ENCODE data around the gene DDX24. TPM values are rescaled to one million over a fixed set of nuclear protein-coding genes. Genes with fewer than 3 reads are reported as not detected.

The DDX24 gene
- polyA plus RNA-seq, 3 donors: 51.2 to 68.0 (median 53.8) TPM

DNA sequence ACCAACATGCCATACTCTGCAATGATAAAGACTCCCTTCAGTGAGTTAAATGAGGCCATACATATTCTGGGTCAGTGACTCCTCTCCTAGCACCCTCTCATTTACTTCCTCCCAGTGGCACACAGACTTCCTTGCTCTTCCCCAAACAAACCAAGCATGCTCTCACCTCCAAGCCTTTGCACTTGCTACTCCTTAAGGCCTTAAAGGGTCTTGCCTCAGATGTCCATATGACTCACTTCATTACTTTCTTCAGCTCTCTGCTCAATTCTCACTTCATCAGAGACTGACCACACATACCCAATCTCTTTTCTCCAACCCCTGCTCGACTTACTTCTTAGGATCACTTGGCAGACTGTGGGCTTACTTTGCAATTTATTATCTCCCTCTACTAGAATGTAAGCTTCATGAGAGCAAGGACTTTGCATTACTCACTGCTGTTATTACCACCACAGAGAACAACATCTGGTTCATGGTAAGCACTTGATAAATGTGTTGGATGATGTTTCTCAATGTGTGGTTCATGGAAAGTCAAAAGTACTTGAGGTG lies 22.8 kb downstream of the DDX24 start:
- no peak overlapping the region for H3K9ac ChIP-seq (ENCODE audit: insufficient read depth, low read length, poor library complexity, severe bottlenecking)
- no peak overlapping the region for H3K27ac ChIP-seq (ENCODE audit: low read depth in 1 of 2, low read length in 2 of 2)
- no peaks in the 10 kb centered on the region for H3K9me3 Mint-ChIP-seq
- no peaks in the 10 kb centered on the region for H3K9me3 ChIP-seq (replicated peaks in 1 of 2; ENCODE audit: control insufficient read depth in 1 of 2, insufficient read depth in 1 of 2, low read length in 2 of 2)
- peaks cover 0 to 2% (median 1%) of the 10 kb centered on the region in 3 donors for H3K27me3 Mint-ChIP-seq (ENCODE audit: low read depth in 3 of 3)
- 100% methylated on average over 1 of the region's 1 CpG for WGBS (ENCODE audit: insufficient coverage)
- H3K4me2 ChIP-seq (replicated peaks; ENCODE audit: extremely low read depth, low read length, poor library complexity, severe bottlenecking): no peak overlapping the region
- no peaks in the 10 kb centered on the region for H3K27me3 ChIP-seq (ENCODE audit: control insufficient read depth in 2 of 2, insufficient read depth in 2 of 2, low read length in 2 of 2)
- H3K4me3 ChIP-seq (replicated peaks in 1 of 3; ENCODE audit: low read depth in 2 of 3, low read length in 3 of 3): no peak overlapping the region
- peaks cover 87 to 94% of the 10 kb centered on the region in 2 donors for H3K36me3 Mint-ChIP-seq
- peaks cover 90 to 94% of the 10 kb centered on the region in 2 donors for H3K36me3 ChIP-seq (replicated peaks in 1 of 2; ENCODE audit: control insufficient read depth in 1 of 2, insufficient read depth in 2 of 2, low read length in 2 of 2)
- H3K27ac Mint-ChIP-seq: peak overlapping the region in 2 of 7 donors; percentile 66 to 73
- H3K79me2 ChIP-seq (ENCODE audit: insufficient read depth, low read length): peaks cover 10% of the 10 kb centered on the region
- no peaks in the 10 kb centered on the region for H3K4me1 ChIP-seq (ENCODE audit: control insufficient read depth in 1 of 2, insufficient read depth in 2 of 2, low read length in 2 of 2)
- peaks cover 10% of the 10 kb centered on the region for H3K4me1 Mint-ChIP-seq
- intact Hi-C loops (cut with micrococcal nuclease): no loop called here
- no peak overlapping the region for H2AFZ ChIP-seq (ENCODE audit: insufficient read depth, low read depth, low read length, poor library complexity, severe bottlenecking)
- no peak overlapping the region for H3K4me3 Mint-ChIP-seq
- H4K20me1 ChIP-seq (ENCODE audit: insufficient read depth, low read length): peaks cover 28% of the 10 kb centered on the region
- no peak for DNase-seq
- TF ChIP-seq, protein P1, sequence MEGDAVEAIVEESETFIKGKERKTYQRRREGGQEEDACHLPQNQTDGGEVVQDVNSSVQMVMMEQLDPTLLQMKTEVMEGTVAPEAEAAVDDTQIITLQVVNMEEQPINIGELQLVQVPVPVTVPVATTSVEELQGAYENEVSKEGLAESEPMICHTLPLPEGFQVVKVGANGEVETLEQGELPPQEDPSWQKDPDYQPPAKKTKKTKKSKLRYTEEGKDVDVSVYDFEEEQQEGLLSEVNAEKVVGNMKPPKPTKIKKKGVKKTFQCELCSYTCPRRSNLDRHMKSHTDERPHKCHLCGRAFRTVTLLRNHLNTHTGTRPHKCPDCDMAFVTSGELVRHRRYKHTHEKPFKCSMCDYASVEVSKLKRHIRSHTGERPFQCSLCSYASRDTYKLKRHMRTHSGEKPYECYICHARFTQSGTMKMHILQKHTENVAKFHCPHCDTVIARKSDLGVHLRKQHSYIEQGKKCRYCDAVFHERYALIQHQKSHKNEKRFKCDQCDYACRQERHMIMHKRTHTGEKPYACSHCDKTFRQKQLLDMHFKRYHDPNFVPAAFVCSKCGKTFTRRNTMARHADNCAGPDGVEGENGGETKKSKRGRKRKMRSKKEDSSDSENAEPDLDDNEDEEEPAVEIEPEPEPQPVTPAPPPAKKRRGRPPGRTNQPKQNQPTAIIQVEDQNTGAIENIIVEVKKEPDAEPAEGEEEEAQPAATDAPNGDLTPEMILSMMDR (IDR thresholded peaks at IDR 0.05): no peak

- no peak overlapping the region for H3K4me3 Mint-ChIP-seq
- peaks cover 3% of the 10 kb centered on the region for H3K4me1 Mint-ChIP-seq
Observed at GRCh38 chr14:94056579-94057308, 24.3 kb downstream of the DDX24 start.

More at GRCh38 chr14:94056579-94057308, 24.3 kb downstream of the DDX24 start:
- Mint-ChIP-seq H3K9me3 (no peaks in the 10 kb centered on the region), H3K27ac (peak overlapping the region in 3 of 7 donors; percentile 2 to 59 (median 41)), H3K27me3 (ENCODE audit: low read depth in 3 of 3) (peaks cover 0 to 2% (median 0%) of the 10 kb centered on the region in 3 donors), H3K36me3 (peaks cover 89 to 95% of the 10 kb centered on the region in 2 donors)
- Histone ChIP-seq H3K36me3 (replicated peaks in 1 of 2; ENCODE audit: control insufficient read depth in 1 of 2, insufficient read depth in 2 of 2, low read length in 2 of 2) (peaks cover 92 to 96% of the 10 kb centered on the region in 2 donors), H3K9me3 (replicated peaks in 1 of 2; ENCODE audit: control insufficient read depth in 1 of 2, insufficient read depth in 1 of 2, low read length in 2 of 2) (no peaks in the 10 kb centered on the region), H3K79me2 (ENCODE audit: insufficient read depth, low read length) (no peaks in the 10 kb centered on the region), H3K4me3 (replicated peaks in 1 of 3; ENCODE audit: low read depth in 2 of 3, low read length in 3 of 3) (no peak overlapping the region), H3K9ac (ENCODE audit: insufficient read depth, low read length, poor library complexity, severe bottlenecking) (no peak overlapping the region), H3K27ac (ENCODE audit: low read depth in 1 of 2, low read length in 2 of 2) (no peak overlapping the region), H3K4me2 (replicated peaks; ENCODE audit: extremely low read depth, low read length, poor library complexity, severe bottlenecking) (no peak overlapping the region), H2AFZ (ENCODE audit: insufficient read depth, low read depth, low read length, poor library complexity, severe bottlenecking) (no peak overlapping the region), H3K27me3 (ENCODE audit: control insufficient read depth in 2 of 2, insufficient read depth in 2 of 2, low read length in 2 of 2) (no peaks in the 10 kb centered on the region), H3K4me1 (ENCODE audit: control insufficient read depth in 1 of 2, insufficient read depth in 2 of 2, low read length in 2 of 2) (no peaks in the 10 kb centered on the region), H4K20me1 (ENCODE audit: insufficient read depth, low read length) (peaks cover 14% of the 10 kb centered on the region)
- WGBS (ENCODE audit: insufficient coverage): 100% methylated on average over 3 of the region's 6 CpGs
- TF ChIP-seq, protein P1 (IDR thresholded peaks at IDR 0.05): no peak
- DNase-seq: no peak
- intact Hi-C loops (cut with micrococcal nuclease): no loop called here

All from CD14-positive monocyte (primary cell).